Measurements from ENCODE around the gene PRKX. TPM values are rescaled to one million over a fixed set of nuclear protein-coding genes. Genes with fewer than 3 reads are reported as not detected.

Gene PRKX
- total and polyA plus RNA-seq, 2 of the 4 experiments (the other 2 are of a cell fraction), result 7.2 to 14.9 TPM

DNA sequence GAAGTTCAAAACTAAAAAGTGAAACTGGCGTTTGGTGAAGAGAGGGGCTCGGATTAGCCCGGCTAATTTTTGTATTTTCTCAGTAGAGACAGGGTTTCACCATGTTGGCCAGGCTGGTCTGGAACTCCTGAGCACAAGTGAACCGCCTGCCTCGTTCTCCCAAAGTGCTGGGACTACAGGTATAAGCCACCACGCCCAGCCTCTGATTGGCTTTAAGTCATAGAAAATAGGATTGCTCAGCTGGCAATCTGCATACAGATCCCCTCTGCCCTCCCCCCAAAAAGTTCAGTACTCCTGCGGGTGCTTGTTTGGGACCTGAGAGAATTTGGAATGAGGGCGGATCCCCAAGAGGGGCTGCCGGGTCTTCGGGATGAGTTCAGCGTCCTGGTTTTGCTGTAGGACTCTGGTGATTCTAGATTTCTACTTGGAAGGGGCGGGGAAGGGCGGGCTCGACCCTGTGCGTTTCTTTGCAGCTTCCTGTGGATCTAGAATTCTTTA, 537 bp upstream of the PRKX start:
- dilution Hi-C loops (cut with HindIII; ENCODE audit: low sequenced_read_pairs, unreplicated experiment), result no loop called here

More for the DNA sequence above, 537 bp upstream of the PRKX start:
- Histone ChIP-seq H3K9ac (ENCODE audit: low read depth, low read length) (peak overlapping the region; percentile 56; the same call in 1 of the 2 replicates), H3K4me3 (ENCODE audit: insufficient read depth, low read depth, low read length) (peak overlapping the region; percentile 90), H3K23ac (ENCODE audit: low read depth, low read length) (no peak overlapping the region), H3K27ac (ENCODE audit: insufficient read depth, low read length) (0 out of 2 replicates have a peak overlapping the region, but pooled peaks have one; percentile 37), H3K56ac (ENCODE audit: extremely low read depth, insufficient read depth, low read length) (no peak overlapping the region), H3K36me3 (ENCODE audit: control insufficient read depth, insufficient read depth, low read length) (no peaks in the 10 kb centered on the region), H3K14ac (replicated peaks; ENCODE audit: low read depth, low read length) (no peak overlapping the region), H3K4me1 (ENCODE audit: control insufficient read depth, insufficient read depth, low read length) (no peaks in the 10 kb centered on the region), H4K91ac (ENCODE audit: insufficient read depth, low read depth, low read length) (no peak overlapping the region; the same call in 1 of the 2 replicates), H3K18ac (ENCODE audit: low read depth, low read length) (no peak overlapping the region), H3K4me2 (ENCODE audit: low read depth, low read length) (peak overlapping the region; percentile 41), H2BK15ac (ENCODE audit: low read depth, low read length) (no peak overlapping the region), H3K9me1 (ENCODE audit: insufficient read depth, low read length) (no peaks in the 10 kb centered on the region), H4K5ac (ENCODE audit: low read depth, low read length) (no peak overlapping the region; the same call in 1 of the 2 replicates), H2AK5ac (ENCODE audit: low read depth, low read length) (no peak overlapping the region), H3K9me3 (ENCODE audit: control insufficient read depth, insufficient read depth, low read length) (no peaks in the 10 kb centered on the region), H3K4ac (ENCODE audit: low read depth, low read length) (no peak overlapping the region), H3K79me1 (ENCODE audit: low read depth in 1 of 2, low read length in 2 of 2) (peaks cover 0 to 13% of the 10 kb centered on the region in 2 experiments; a peak in 1 of 4 replicates), H2AK9ac (replicated peaks; ENCODE audit: low read depth, low read length, poor library complexity) (no peak overlapping the region), H2BK5ac (ENCODE audit: low read depth, low read length, poor library complexity, severe bottlenecking) (no peak overlapping the region), H2BK120ac (ENCODE audit: low read depth, low read length) (no peak overlapping the region), H4K20me1 (ENCODE audit: insufficient read depth, low read length) (no peaks in the 10 kb centered on the region), H3K27me3 (ENCODE audit: control insufficient read depth, insufficient read depth, low read length) (no peaks in the 10 kb centered on the region), H4K8ac (ENCODE audit: low read depth in 2 of 2, low read length in 2 of 2) (no peak overlapping the region), H2AFZ (replicated peaks; ENCODE audit: low read length, poor library complexity) (peak overlapping the region; percentile 92), H2BK20ac (ENCODE audit: low read depth, low read length) (no peak overlapping the region)
- WGBS, 2 experiments (ENCODE audit: extremely low coverage in 2 of 2, insufficient read length in 1 of 2), result 0% methylated on average over 3 of the region's 15 CpGs; no CpG with 5 or more reads in 1 of the 2 experiments
- POLR2A ChIA-PET (ENCODE audit: unreplicated experiment), result interaction anchor here (0.6 kb wide), 1 partner anchor 11 kb away, joined by 10 read pairs; no protein-coding TSS in a partner anchor
- BruUV-seq (replicated peaks), result no TSS peak
- in situ Hi-C loops (cut with MboI; ENCODE audit: low sequenced_read_pairs) (no loop called here), intact Hi-C loops (cut with micrococcal nuclease) (loop anchor here (2.0 kb wide), 1 partner anchor 63 kb away; no protein-coding TSS in a partner anchor)
- TF ChIP-seq POLR2A (IDR thresholded peaks at IDR 0.05; ENCODE audit: low read depth, low read length), result no peak
- TF ChIP-seq MXI1 (IDR thresholded peaks at IDR 0.05; ENCODE audit: borderline replicate concordance, low read depth, low read length), result no peak
- no peak for TF ChIP-seq CHD1 (IDR thresholded peaks at IDR 0.05; ENCODE audit: low read depth, low read length)
- TF ChIP-seq NFE2L2 (IDR thresholded peaks at IDR 0.05; ENCODE audit: low read depth, low read length), result no peak
- no peak for TF ChIP-seq RFX5 (IDR thresholded peaks at IDR 0.05; ENCODE audit: low read depth, low read length)
- TF ChIP-seq RAD21 (IDR thresholded peaks at IDR 0.05; ENCODE audit: low read length), result no peak
- TF ChIP-seq SMC3 (IDR thresholded peaks at IDR 0.05; ENCODE audit: low read depth, low read length), result no peak
- TF ChIP-seq, protein P1, sequence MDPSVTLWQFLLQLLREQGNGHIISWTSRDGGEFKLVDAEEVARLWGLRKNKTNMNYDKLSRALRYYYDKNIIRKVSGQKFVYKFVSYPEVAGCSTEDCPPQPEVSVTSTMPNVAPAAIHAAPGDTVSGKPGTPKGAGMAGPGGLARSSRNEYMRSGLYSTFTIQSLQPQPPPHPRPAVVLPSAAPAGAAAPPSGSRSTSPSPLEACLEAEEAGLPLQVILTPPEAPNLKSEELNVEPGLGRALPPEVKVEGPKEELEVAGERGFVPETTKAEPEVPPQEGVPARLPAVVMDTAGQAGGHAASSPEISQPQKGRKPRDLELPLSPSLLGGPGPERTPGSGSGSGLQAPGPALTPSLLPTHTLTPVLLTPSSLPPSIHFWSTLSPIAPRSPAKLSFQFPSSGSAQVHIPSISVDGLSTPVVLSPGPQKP (IDR thresholded peaks at IDR 0.05; ENCODE audit: borderline replicate concordance, low read depth, low read length), result no peak
- no peak for ATAC-seq (ENCODE audit: low read depth)
- no peak for DNase-seq
- CTCF ChIA-PET, result interaction anchor here (0.6 kb wide), 1 partner anchor 98 kb away, joined by 3 read pairs; no protein-coding TSS in a partner anchor
